Measurements from ENCODE around the gene EPHB1. TPM values are rescaled to one million over a fixed set of nuclear protein-coding genes. Genes with fewer than 3 reads are reported as not detected.

Gene EPHB1
- total RNA-seq, 1 experiment from 2014 or later = 0.11 TPM

DNA sequence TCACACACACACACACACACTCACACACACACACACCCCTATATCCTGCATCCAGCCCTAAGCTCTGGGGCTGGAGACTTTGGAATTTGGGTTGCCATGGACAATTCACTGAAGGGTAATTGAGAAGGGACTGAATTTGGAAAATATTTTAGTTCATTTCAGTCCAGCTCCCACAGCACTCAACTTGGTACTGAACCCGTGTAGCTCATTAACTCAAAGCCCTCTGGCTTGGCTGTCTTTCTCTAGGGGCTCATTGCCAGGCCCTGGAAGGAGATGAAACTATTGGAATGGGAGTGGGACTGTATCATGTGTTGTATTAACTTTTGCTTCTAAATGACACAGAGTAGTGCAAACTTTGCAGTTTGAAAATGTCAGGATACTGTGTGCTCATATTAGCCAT, 157.3 kb downstream of the EPHB1 start:
- Histone ChIP-seq H3K4me1 (ENCODE audit: insufficient read depth, low read length, poor library complexity, severe bottlenecking) (no peaks in the 10 kb centered on the region), H3K27me3 (replicated peaks; ENCODE audit: insufficient read depth, low read depth, low read length, poor library complexity) (no peaks in the 10 kb centered on the region), H3K4me3 (ENCODE audit: low read depth, low read length, poor library complexity, severe bottlenecking) (no peak overlapping the region), H3K9me3 (ENCODE audit: low read depth, low read length, poor library complexity, severe bottlenecking) (no peaks in the 10 kb centered on the region), H3K36me3 (ENCODE audit: insufficient read depth, low read length, poor library complexity, severe bottlenecking) (no peaks in the 10 kb centered on the region), H3K27ac (ENCODE audit: low read depth, low read length, poor library complexity, severe bottlenecking) (no peak overlapping the region)
- no peak for DNase-seq (ENCODE audit: low spot score)
- CTCF ChIA-PET = no interaction called here
- POLR2A ChIA-PET (ENCODE audit: low non-redundant PET) = no interaction called here
- BruUV-seq (replicated peaks) = no TSS peak
- no peak for TF ChIP-seq EZH2 (IDR thresholded peaks at IDR 0.05; ENCODE audit: borderline replicate concordance, low read depth, low read length, poor library complexity, severe bottlenecking)
- TF ChIP-seq, protein P1, sequence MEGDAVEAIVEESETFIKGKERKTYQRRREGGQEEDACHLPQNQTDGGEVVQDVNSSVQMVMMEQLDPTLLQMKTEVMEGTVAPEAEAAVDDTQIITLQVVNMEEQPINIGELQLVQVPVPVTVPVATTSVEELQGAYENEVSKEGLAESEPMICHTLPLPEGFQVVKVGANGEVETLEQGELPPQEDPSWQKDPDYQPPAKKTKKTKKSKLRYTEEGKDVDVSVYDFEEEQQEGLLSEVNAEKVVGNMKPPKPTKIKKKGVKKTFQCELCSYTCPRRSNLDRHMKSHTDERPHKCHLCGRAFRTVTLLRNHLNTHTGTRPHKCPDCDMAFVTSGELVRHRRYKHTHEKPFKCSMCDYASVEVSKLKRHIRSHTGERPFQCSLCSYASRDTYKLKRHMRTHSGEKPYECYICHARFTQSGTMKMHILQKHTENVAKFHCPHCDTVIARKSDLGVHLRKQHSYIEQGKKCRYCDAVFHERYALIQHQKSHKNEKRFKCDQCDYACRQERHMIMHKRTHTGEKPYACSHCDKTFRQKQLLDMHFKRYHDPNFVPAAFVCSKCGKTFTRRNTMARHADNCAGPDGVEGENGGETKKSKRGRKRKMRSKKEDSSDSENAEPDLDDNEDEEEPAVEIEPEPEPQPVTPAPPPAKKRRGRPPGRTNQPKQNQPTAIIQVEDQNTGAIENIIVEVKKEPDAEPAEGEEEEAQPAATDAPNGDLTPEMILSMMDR (conservative IDR thresholded peaks at IDR 0.05; ENCODE audit: low read depth, low read length) = no peak
- intact Hi-C loops (cut with micrococcal nuclease; ENCODE audit: unreplicated experiment) = no loop called here

DNA sequence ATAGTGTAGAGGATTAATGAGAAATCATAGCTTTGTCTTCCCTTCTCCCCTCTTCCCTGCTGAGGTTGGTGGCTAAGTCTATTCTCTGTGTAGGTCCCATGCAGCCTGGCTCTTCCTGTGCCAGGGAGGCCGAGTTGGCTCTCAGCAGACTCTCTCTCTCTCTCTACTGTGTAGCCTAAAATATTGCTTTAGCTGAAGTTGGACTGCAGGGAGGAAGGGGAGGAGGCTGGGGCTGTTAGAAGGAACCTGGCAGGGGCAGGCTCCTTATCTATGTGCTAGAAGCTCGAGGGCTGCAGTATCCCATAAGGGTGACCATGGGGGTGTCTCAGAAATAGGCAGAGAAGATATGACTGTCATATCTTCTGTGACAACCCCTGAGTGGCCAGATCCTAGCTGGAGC, 160.8 kb downstream of the EPHB1 start:
- CTCF ChIA-PET = no interaction called here
- BruUV-seq (replicated peaks) = no TSS peak

DNA sequence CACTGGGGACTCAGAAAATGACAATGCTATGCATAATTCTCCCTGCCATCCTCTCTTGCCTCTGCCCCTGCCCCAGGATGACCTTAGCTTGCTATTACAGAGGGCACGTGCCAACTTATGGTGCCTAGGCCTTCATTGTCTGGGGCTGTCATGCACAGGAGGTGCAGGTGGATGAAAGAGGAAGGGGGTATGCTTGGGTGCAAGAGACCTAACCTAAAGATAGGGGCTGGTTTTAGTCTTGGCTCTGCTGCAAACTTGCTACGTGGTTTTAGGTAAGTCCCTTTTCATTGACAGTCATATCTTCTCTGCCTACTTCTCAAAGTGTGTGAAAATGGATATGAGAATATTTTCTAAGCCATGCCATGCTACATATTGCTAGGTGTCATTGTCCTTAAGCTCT, 161.3 kb downstream of the EPHB1 start:
- intact Hi-C loops (cut with micrococcal nuclease; ENCODE audit: unreplicated experiment) = no loop called here
- Histone ChIP-seq H3K36me3 (ENCODE audit: insufficient read depth, low read length, poor library complexity, severe bottlenecking) (no peaks in the 10 kb centered on the region), H3K4me3 (ENCODE audit: low read depth, low read length, poor library complexity, severe bottlenecking) (no peak overlapping the region), H3K9me3 (ENCODE audit: low read depth, low read length, poor library complexity, severe bottlenecking) (no peaks in the 10 kb centered on the region), H3K27me3 (replicated peaks; ENCODE audit: insufficient read depth, low read depth, low read length, poor library complexity) (no peaks in the 10 kb centered on the region), H3K4me1 (ENCODE audit: insufficient read depth, low read length, poor library complexity, severe bottlenecking) (no peaks in the 10 kb centered on the region), H3K27ac (ENCODE audit: low read depth, low read length, poor library complexity, severe bottlenecking) (no peak overlapping the region)
- no peak for TF ChIP-seq EZH2 (IDR thresholded peaks at IDR 0.05; ENCODE audit: borderline replicate concordance, low read depth, low read length, poor library complexity, severe bottlenecking)
- TF ChIP-seq, protein P1 (conservative IDR thresholded peaks at IDR 0.05; ENCODE audit: low read depth, low read length) = no peak
- CTCF ChIA-PET = no interaction called here
- no peak for DNase-seq (ENCODE audit: low spot score)
- no TSS peak for BruUV-seq (replicated peaks)
- POLR2A ChIA-PET (ENCODE audit: low non-redundant PET) = no interaction called here

More for the DNA sequence above, 160.8 kb downstream of the EPHB1 start:
- POLR2A ChIA-PET (ENCODE audit: low non-redundant PET) = no interaction called here
- Histone ChIP-seq H3K27ac (ENCODE audit: low read depth, low read length, poor library complexity, severe bottlenecking) (no peak overlapping the region), H3K9me3 (ENCODE audit: low read depth, low read length, poor library complexity, severe bottlenecking) (no peaks in the 10 kb centered on the region), H3K27me3 (replicated peaks; ENCODE audit: insufficient read depth, low read depth, low read length, poor library complexity) (no peaks in the 10 kb centered on the region), H3K36me3 (ENCODE audit: insufficient read depth, low read length, poor library complexity, severe bottlenecking) (no peaks in the 10 kb centered on the region), H3K4me1 (ENCODE audit: insufficient read depth, low read length, poor library complexity, severe bottlenecking) (no peaks in the 10 kb centered on the region), H3K4me3 (ENCODE audit: low read depth, low read length, poor library complexity, severe bottlenecking) (no peak overlapping the region)
- intact Hi-C loops (cut with micrococcal nuclease; ENCODE audit: unreplicated experiment) = no loop called here
- no peak for TF ChIP-seq EZH2 (IDR thresholded peaks at IDR 0.05; ENCODE audit: borderline replicate concordance, low read depth, low read length, poor library complexity, severe bottlenecking)
- TF ChIP-seq, protein P1 (conservative IDR thresholded peaks at IDR 0.05; ENCODE audit: low read depth, low read length) = no peak
- DNase-seq (ENCODE audit: low spot score) = no peak

Measured in A673 (cell line).